Kidney epithelial cell (primary cell): ENCODE results near the gene NTRK3. TPM values are rescaled to one million over a fixed set of nuclear protein-coding genes. Genes with fewer than 3 reads are reported as not detected.

Experiments used
- DNase-seq: peaks from one replicate; pipeline ENCODE4 v3.0.0-alpha.2; 2010; ENCODE audit warnings: low read depth
- H3K27me3 ChIP-seq: 2 replicates; pipeline ENCODE4 v1.6.0; 2011; ENCODE audit warnings: low read length; ENCODE audit not compliant: control insufficient read depth, insufficient read depth
- H3K36me3 ChIP-seq: 2 replicates; pipeline ENCODE4 v1.5.1; 2011; ENCODE audit warnings: low read length; ENCODE audit not compliant: control insufficient read depth, insufficient read depth
- H3K4me3 ChIP-seq: 2 replicates; pipeline ENCODE4 v1.5.1; 2011; ENCODE audit warnings: low read depth, mild to moderate bottlenecking, control low read depth, low read length
- total RNA-seq: library from RNA; depleted of rRNA; stranded (reverse); fragments of >200 nt; gene quantifications from 2 replicates; pipeline ENCODE4 v1.2.3, GENCODE V29; 2015
- TF ChIP-seq, protein P1 (sequence below): IDR thresholded peaks from 2 replicates; pipeline ENCODE4 v1.5.1; 2011; ENCODE audit warnings: mild to moderate bottlenecking, moderate library complexity, low read length, control low read depth, inconsistent platforms; ENCODE audit not compliant: insufficient read depth, poor library complexity, severe bottlenecking

NTRK3 gene
- total RNA-seq, 1 donor from 2014 or later, result not detected

DNA sequence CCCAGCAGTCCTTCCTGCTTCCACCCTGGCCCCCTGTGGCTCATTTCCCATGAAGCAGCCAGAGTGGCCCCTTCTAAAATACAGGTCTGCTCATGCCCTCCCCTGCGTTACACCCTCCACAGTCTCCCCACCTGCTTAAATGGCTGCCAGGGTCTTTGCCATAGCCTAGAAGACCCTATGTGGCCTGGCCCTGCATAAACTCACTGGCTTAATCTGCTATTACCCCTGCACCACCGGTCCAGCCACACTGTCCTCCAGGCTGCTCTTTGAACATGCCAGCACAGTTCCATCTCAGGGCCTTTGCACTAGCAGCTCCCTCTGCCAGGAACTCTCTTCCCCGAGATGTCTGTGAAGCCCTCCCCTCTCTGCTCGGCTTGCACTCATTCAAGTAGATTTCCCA, 166.8 kb downstream of the NTRK3 start:
- Histone ChIP-seq H3K36me3 (no peaks in the 10 kb centered on the region), H3K4me3 (no peak overlapping the region), H3K27me3 (no peaks in the 10 kb centered on the region)
- TF ChIP-seq, protein P1, sequence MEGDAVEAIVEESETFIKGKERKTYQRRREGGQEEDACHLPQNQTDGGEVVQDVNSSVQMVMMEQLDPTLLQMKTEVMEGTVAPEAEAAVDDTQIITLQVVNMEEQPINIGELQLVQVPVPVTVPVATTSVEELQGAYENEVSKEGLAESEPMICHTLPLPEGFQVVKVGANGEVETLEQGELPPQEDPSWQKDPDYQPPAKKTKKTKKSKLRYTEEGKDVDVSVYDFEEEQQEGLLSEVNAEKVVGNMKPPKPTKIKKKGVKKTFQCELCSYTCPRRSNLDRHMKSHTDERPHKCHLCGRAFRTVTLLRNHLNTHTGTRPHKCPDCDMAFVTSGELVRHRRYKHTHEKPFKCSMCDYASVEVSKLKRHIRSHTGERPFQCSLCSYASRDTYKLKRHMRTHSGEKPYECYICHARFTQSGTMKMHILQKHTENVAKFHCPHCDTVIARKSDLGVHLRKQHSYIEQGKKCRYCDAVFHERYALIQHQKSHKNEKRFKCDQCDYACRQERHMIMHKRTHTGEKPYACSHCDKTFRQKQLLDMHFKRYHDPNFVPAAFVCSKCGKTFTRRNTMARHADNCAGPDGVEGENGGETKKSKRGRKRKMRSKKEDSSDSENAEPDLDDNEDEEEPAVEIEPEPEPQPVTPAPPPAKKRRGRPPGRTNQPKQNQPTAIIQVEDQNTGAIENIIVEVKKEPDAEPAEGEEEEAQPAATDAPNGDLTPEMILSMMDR, result no peak
- no peak for DNase-seq

DNA sequence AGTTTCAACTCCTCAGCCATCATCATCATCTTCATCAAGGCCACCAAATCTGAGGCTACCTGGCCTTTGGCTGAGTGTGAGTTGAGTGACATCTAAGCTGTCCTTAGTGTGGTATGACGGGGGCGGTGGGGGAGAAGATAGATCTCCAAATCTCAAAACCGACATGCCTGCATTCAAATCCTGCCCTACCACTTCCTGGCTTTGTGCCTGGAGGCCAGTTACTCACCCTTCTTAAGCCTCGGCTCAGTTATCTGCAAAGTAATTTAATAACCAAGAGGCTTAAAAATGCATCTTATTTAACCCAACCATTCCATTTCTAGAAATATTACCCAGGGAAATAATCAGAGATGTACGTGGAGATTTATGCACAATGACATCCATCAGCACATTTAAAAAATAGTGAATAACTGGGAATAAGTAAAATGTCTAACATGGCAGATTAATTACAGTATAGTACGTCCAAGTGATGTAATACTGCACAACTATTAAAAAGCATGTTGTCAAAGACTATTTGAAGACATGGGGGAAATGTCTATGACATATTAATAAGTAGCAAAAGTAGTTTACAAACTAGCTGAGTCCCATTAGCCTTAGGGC, 167.4 kb downstream of the NTRK3 start:
- no peak for DNase-seq
- H3K27me3 ChIP-seq, result no peaks in the 10 kb centered on the region
- TF ChIP-seq, protein P1, result no peak
- no peak overlapping the region for H3K4me3 ChIP-seq
- no peaks in the 10 kb centered on the region for H3K36me3 ChIP-seq

DNA sequence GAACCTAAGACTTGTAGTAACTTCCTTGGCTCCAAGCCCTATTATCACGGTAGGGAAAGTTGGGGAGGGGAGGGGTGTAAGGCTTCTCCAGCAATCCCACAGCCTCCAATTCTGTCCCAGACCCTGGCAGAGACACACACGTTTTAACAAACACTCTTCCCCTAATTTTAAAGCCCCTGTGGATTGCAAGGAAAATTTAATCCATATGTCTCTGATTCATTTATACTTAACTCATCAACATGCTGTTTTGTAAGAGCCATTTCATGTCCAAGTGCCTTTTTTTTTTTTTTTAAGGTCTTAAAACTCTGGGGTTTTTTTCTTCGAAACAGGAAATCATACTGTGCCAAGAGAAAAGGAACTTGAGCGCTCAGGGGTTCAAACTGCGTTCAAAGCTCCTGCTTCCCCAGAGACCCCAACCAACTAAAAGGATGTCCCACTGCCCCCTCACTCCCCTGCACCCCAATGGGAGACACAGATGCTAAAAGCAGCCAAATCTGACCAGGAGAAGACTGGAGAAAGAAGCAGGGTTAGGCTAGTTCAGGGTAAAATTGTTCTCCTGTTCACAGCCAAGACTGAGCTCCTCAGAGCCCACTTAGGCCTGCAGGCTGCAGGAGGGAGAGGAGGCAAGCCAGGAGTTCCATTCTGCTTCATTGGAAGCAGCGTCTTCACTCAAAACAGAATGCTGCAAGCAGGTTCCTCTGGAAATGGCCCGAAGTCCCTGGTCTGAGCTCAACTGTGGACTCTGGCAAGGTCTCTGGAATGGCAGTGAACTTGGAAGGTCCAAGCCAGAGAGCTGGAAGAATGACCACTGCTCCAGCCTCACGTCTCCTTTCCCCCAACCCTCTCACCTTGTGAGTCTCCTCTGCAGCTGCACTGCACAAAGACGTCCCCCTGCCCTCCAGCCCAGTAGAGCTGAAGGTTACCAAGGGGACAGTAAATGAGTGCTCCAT, 172.5 kb downstream of the NTRK3 start:
- TF ChIP-seq, protein P1, result no peak
- Histone ChIP-seq H3K4me3 (no peak overlapping the region), H3K36me3 (no peaks in the 10 kb centered on the region), H3K27me3 (no peaks in the 10 kb centered on the region)
- no peak for DNase-seq

DNA sequence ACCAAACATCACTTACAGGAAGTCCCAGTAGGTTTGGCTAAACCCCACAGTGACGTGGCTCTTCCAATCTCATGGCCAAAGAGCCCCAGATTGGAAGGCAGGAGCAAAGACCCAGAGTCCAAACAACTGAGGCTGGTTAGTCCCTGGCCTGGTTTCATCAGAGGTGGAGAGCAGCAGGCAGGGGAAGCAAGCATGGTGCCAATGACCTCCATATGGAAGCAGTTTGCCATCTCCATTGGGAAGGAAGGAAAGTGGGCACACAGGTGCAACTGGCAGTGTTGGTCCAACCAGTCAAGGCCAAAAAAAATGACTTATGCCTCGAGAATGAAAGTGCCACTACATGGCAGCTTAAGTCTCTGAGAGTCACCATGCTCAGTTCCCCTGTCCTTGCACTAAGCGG, 175.9 kb downstream of the NTRK3 start:
- Histone ChIP-seq H3K4me3 (no peak overlapping the region), H3K36me3 (no peaks in the 10 kb centered on the region), H3K27me3 (no peaks in the 10 kb centered on the region)
- no peak for DNase-seq
- TF ChIP-seq, protein P1, result no peak

DNA sequence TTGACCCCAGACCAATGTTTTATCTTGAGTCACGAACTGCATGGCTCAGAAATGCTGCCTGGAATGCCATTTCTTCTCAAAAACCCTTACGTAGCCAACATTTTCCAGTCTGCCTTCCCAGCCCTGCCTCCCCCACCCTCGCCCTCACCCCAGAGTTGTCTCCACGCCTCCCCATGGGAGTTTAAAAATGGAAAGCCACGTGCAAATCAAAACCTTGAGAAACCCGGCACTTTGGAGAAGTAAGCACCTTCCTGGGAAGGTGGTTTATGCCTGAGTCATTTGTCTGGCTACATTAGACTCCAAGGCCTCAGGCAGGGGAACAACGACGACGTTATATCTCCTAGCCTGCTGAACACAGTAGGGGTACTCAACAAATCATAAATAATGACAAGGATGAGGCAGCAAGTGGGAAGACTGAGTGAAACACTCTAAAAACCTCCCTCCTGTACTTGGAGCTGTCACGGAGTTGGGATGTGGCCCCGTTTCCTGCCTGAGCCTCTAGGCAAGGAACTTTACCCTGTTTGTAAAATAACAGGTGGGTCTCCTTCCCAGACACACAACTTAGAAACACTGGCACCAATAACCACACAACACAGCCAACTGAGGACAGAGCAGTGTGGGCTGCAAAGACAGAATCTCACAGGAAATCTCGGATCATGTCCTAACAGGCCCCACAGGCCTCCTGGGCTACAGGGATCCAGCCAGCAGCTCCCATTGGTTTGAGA, 179.1 kb downstream of the NTRK3 start:
- H3K36me3 ChIP-seq, result no peaks in the 10 kb centered on the region
- no peak for DNase-seq
- H3K27me3 ChIP-seq, result no peaks in the 10 kb centered on the region
- no peak overlapping the region for H3K4me3 ChIP-seq
- TF ChIP-seq, protein P1, result no peak
